DOHH2 (cell line): Measurements from ENCODE around the gene PXN.
"Not testable (repeated sequence)": the region's sequence is repeated elsewhere in the genome, so short reads cannot be mapped to it uniquely, and the experiment has no call there.

Source experiments
- H3F3A ChIP-seq: fragments of 200-600 bp; sonication (generic), shearing (Covaris generic); 2 replicates; pipeline ENCODE4 v1.6.0; 2016; ENCODE audit warnings: antibody characterized with exemption, mild to moderate bottlenecking; ENCODE audit not compliant: control insufficient read depth, insufficient read depth
- H3K27ac ChIP-seq: fragments of 200-600 bp; sonication (generic); 2 replicates; pipeline ENCODE4 v1.5.1; 2014; ENCODE audit warnings: low read depth, mild to moderate bottlenecking, low read length, moderate library complexity
- H3K27me3 ChIP-seq: fragments of 200-600 bp; sonication (generic); 2 replicates; pipeline ENCODE4 v1.6.1; 2014; ENCODE audit warnings: mild to moderate bottlenecking, low read length, mixed read lengths; ENCODE audit not compliant: control insufficient read depth
- H3K36me3 ChIP-seq: fragments of 200-600 bp; sonication (generic); 2 replicates; pipeline ENCODE4 v1.6.1; 2014; ENCODE audit warnings: mild to moderate bottlenecking, low read length, moderate library complexity, mixed read lengths; ENCODE audit not compliant: control insufficient read depth
- H3K4me1 ChIP-seq: fragments of 200-600 bp; sonication (generic); 2 replicates; pipeline ENCODE4 v1.6.1; 2014; ENCODE audit warnings: mild to moderate bottlenecking, low read length, mixed read lengths; ENCODE audit not compliant: control insufficient read depth
- H3K4me2 ChIP-seq: fragments of 200-600 bp; sonication (generic); 2 replicates; pipeline ENCODE4 v1.6.0; 2014; ENCODE audit warnings: mild to moderate bottlenecking, low read length, moderate library complexity
- H3K4me3 ChIP-seq: fragments of 200-600 bp; sonication (generic); 2 replicates; pipeline ENCODE4 v1.5.1; 2014; ENCODE audit warnings: mild to moderate bottlenecking, low read length, mixed read lengths
- H3K79me2 ChIP-seq: fragments of 200-600 bp; sonication (generic); 2 replicates; pipeline ENCODE4 v1.6.1; 2014; ENCODE audit warnings: mild to moderate bottlenecking, low read length, mixed read lengths; ENCODE audit not compliant: control insufficient read depth
- H3K9me2 ChIP-seq: fragments of 200-600 bp; sonication (generic); replicated peaks from 2 replicates; pipeline ENCODE4 v1.6.1; 2014; ENCODE audit warnings: mild to moderate bottlenecking, low read length, mixed read lengths; ENCODE audit not compliant: control insufficient read depth
- H3K9me3 ChIP-seq: fragments of 200-600 bp; sonication (generic); 2 replicates; pipeline ENCODE4 v1.6.1; 2014; ENCODE audit warnings: antibody characterized with exemption, low read length, mixed read lengths; ENCODE audit not compliant: control insufficient read depth, insufficient read depth
- H4K20me1 ChIP-seq: fragments of 200-600 bp; sonication (generic); 2 replicates; pipeline ENCODE4 v1.6.0; 2014; ENCODE audit warnings: low read depth, mild to moderate bottlenecking, antibody characterized with exemption, low read length, moderate library complexity; ENCODE audit not compliant: control insufficient read depth, insufficient read depth
- EZH2phosphoT487 ChIP-seq: fragments of 200-600 bp; sonication (generic); IDR thresholded peaks from 2 replicates; pipeline ENCODE4 v1.6.1; 2017; ENCODE audit warnings: borderline replicate concordance, mild to moderate bottlenecking, antibody characterized with exemption, low read length, moderate library complexity, mixed read lengths
- TF ChIP-seq, protein P1 (sequence below): fragments of 200-600 bp; sonication (generic); IDR thresholded peaks from one replicate; pipeline ENCODE4 v1.5.1; 2014; ENCODE audit warnings: antibody characterized with exemption, mild to moderate bottlenecking, low read depth, low read length; ENCODE audit not compliant: poor library complexity, severe bottlenecking

Gene PXN

DNA sequence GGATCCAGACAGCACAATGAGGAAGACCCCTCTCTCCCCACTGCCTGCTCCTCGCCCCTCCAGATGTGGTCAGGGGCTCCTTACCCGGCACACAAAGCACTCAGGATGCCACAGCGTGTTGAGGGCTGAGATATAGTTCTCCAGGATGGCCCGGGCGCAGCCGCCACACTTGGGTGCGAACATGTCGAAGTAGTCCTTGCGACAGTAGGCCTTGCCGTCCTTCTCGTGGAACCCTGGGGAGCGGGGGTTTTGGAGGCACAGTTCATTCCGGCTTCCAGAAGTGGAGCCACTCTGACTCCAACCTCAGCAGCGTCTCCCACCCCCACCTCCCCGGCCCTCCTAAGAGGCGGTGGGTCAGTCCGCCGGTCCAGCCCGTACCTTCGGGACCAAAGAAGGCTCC, 51.8 kb downstream of the PXN start:
- Histone ChIP-seq H3K4me1 (no peaks in the 10 kb centered on the region), H3K9me3 (no peaks in the 10 kb centered on the region), H3K27ac (no peak overlapping the region), H3K27me3 (no peaks in the 10 kb centered on the region), H3K9me2 (no peaks in the 10 kb centered on the region), H3K4me2 (no peak overlapping the region), H3F3A (no peaks in the 10 kb centered on the region), H3K36me3 (peaks cover 18% of the 10 kb centered on the region), H3K79me2 (no peaks in the 10 kb centered on the region), H4K20me1 (no peaks in the 10 kb centered on the region; the same call in 1 of the 2 replicates), H3K4me3 (no peak overlapping the region)
- no peak for TF ChIP-seq EZH2phosphoT487
- TF ChIP-seq, protein P1, sequence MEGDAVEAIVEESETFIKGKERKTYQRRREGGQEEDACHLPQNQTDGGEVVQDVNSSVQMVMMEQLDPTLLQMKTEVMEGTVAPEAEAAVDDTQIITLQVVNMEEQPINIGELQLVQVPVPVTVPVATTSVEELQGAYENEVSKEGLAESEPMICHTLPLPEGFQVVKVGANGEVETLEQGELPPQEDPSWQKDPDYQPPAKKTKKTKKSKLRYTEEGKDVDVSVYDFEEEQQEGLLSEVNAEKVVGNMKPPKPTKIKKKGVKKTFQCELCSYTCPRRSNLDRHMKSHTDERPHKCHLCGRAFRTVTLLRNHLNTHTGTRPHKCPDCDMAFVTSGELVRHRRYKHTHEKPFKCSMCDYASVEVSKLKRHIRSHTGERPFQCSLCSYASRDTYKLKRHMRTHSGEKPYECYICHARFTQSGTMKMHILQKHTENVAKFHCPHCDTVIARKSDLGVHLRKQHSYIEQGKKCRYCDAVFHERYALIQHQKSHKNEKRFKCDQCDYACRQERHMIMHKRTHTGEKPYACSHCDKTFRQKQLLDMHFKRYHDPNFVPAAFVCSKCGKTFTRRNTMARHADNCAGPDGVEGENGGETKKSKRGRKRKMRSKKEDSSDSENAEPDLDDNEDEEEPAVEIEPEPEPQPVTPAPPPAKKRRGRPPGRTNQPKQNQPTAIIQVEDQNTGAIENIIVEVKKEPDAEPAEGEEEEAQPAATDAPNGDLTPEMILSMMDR = no peak

DNA sequence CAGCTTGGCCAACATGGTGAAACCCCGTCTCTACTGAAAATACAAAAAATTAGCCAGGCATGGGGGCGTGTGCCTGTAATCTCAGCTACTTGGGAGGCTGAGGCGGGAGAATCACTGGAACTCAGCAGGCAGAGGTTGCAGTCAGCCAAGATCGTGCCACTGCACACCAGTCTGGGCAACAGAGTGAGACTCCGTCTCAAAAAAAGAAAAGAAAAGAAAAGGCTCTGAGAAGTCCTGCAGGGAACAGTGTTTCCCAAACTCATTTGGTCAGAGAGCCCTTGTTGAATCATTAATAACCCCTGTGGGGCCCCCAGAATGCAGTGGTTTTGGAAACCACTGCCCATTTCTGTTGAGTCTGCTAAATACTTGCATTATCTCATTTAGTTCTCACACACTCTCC, 52.3 kb downstream of the PXN start:
- H3K27me3 ChIP-seq, H3K4me1 ChIP-seq, H3K27ac ChIP-seq, H3K9me2 ChIP-seq, H3F3A ChIP-seq, H3K4me2 ChIP-seq, H3K79me2 ChIP-seq, H4K20me1 ChIP-seq, H3K4me3 ChIP-seq, H3K9me3 ChIP-seq: not testable (repeated sequence)
- H3K36me3 ChIP-seq = peaks cover 18% of the 10 kb centered on the region

DNA sequence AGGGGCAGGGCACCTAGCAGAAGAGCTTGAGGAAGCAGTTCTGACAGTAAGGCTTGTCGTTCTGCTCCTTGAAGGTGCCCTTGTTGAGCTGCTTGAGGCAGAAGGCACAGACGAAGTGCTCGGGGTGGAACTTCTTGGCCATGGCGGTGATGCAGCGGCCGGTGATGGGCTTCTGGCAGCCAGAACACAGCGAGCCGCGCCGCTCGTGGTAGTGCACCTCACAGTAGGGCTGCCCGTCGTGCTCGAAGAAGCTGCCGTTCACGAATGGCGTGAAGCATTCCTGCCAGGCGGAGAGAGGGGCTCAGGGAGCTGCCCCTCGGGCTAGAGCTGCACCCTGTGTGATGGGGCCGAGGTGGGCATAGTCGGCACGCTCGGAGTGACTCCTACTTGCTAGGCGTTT, 53.2 kb downstream of the PXN start:
- H3K9me3 ChIP-seq = no peaks in the 10 kb centered on the region
- H3K9me2 ChIP-seq = no peaks in the 10 kb centered on the region
- H3F3A ChIP-seq = no peaks in the 10 kb centered on the region
- no peaks in the 10 kb centered on the region for H3K4me1 ChIP-seq
- no peak overlapping the region for H3K4me3 ChIP-seq
- no peak overlapping the region for H3K27ac ChIP-seq
- H3K79me2 ChIP-seq = no peaks in the 10 kb centered on the region
- H3K27me3 ChIP-seq = no peaks in the 10 kb centered on the region
- peaks cover 24% of the 10 kb centered on the region for H3K36me3 ChIP-seq
- H3K4me2 ChIP-seq = no peak overlapping the region
- TF ChIP-seq, protein P1 = no peak
- TF ChIP-seq EZH2phosphoT487 = no peak
- H4K20me1 ChIP-seq = no peaks in the 10 kb centered on the region; the same call in 1 of the 2 replicates

DNA sequence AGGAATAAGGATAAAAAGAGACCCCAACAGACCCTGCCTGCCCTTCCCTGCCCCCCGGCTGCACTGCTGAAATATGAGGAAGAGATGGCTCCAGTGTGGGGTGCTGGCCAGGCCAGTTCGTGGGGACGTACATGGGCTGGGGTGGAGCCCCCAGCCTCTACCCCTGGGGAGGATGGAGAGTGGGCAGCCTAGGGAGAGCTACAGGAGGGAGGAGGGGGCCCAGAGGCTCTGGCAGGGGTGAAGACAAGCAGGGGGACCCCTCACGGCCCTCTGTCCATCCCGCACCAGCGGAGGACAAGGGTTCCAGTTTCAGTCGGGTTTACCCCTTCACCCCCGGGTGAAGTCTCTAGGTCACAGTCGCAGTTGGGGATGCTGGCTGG, 53.6 kb downstream of the PXN start:
- Histone ChIP-seq H3K27me3 (no peaks in the 10 kb centered on the region), H3K9me2 (no peaks in the 10 kb centered on the region), H3K4me2 (no peak overlapping the region), H3K9me3 (no peaks in the 10 kb centered on the region), H3K4me1 (no peaks in the 10 kb centered on the region), H4K20me1 (no peaks in the 10 kb centered on the region; the same call in 1 of the 2 replicates), H3K4me3 (no peak overlapping the region), H3K27ac (no peak overlapping the region), H3K36me3 (peaks cover 27% of the 10 kb centered on the region), H3K79me2 (no peaks in the 10 kb centered on the region), H3F3A (no peaks in the 10 kb centered on the region)
- TF ChIP-seq, protein P1 = no peak
- no peak for TF ChIP-seq EZH2phosphoT487
